ENCODE data around the gene ECE1. TPM values are rescaled to one million over a fixed set of nuclear protein-coding genes. Genes with fewer than 3 reads are reported as not detected.

The ECE1 gene
- total and polyA plus RNA-seq, 2 of the 4 experiments (the other 2 are of a cell fraction) = 61.8 to 124 TPM

- Histone ChIP-seq H2AK9ac (replicated peaks; ENCODE audit: low read depth, low read length, poor library complexity) (no peak overlapping the region), H2AFZ (replicated peaks; ENCODE audit: low read length, poor library complexity) (no peak overlapping the region), H3K4ac (ENCODE audit: low read depth, low read length) (no peak overlapping the region), H3K27ac (ENCODE audit: insufficient read depth, low read length) (no peak overlapping the region), H4K20me1 (ENCODE audit: insufficient read depth, low read length) (no peaks in the 10 kb centered on the region), H3K14ac (replicated peaks; ENCODE audit: low read depth, low read length) (no peak overlapping the region), H4K5ac (ENCODE audit: low read depth, low read length) (no peak overlapping the region), H3K4me1 (ENCODE audit: control insufficient read depth, insufficient read depth, low read length) (no peaks in the 10 kb centered on the region), H2BK120ac (ENCODE audit: low read depth, low read length) (no peak overlapping the region), H2BK20ac (ENCODE audit: low read depth, low read length) (no peak overlapping the region), H3K9me1 (ENCODE audit: insufficient read depth, low read length) (no peaks in the 10 kb centered on the region), H3K18ac (ENCODE audit: low read depth, low read length) (no peak overlapping the region), H3K4me3 (ENCODE audit: insufficient read depth, low read depth, low read length) (no peak overlapping the region), H3K27me3 (ENCODE audit: control insufficient read depth, insufficient read depth, low read length) (no peaks in the 10 kb centered on the region), H2BK5ac (ENCODE audit: low read depth, low read length, poor library complexity, severe bottlenecking) (no peak overlapping the region), H3K23ac (ENCODE audit: low read depth, low read length) (no peak overlapping the region), H3K9ac (ENCODE audit: low read depth, low read length) (no peak overlapping the region), H4K8ac (ENCODE audit: low read depth in 2 of 2, low read length in 2 of 2) (no peak overlapping the region), H3K36me3 (ENCODE audit: control insufficient read depth, insufficient read depth, low read length) (no peaks in the 10 kb centered on the region), H3K9me3 (ENCODE audit: control insufficient read depth, insufficient read depth, low read length) (no peaks in the 10 kb centered on the region), H2AK5ac (ENCODE audit: low read depth, low read length) (no peak overlapping the region), H2BK15ac (ENCODE audit: low read depth, low read length) (no peak overlapping the region), H3K4me2 (ENCODE audit: low read depth, low read length) (no peak overlapping the region), H3K79me1 (ENCODE audit: low read depth in 1 of 2, low read length in 2 of 2) (no peaks in the 10 kb centered on the region), H4K91ac (ENCODE audit: insufficient read depth, low read depth, low read length) (no peak overlapping the region), H3K56ac (ENCODE audit: extremely low read depth, insufficient read depth, low read length) (no peak overlapping the region)
- DNase-seq = no peak
- TF ChIP-seq FOS (IDR thresholded peaks at IDR 0.05; ENCODE audit: low read depth, low read length) (no peak), NFE2L2 (IDR thresholded peaks at IDR 0.05; ENCODE audit: low read depth, low read length) (no peak), CTCF (conservative IDR thresholded peaks at IDR 0.05; ENCODE audit: low read depth, low read length) (no peak)
- CTCF ChIA-PET = no interaction called here
- intact Hi-C loops (cut with micrococcal nuclease) = no loop called here
- dilution Hi-C loops (cut with HindIII; ENCODE audit: low sequenced_read_pairs, unreplicated experiment) = no loop called here
- in situ Hi-C loops (cut with MboI; ENCODE audit: low sequenced_read_pairs) = loop anchor here (25.0 kb wide), 1 partner anchor 668 kb away; no protein-coding TSS in a partner anchor
- no CpG with 5 or more reads among the region's 5 CpGs for WGBS, 2 experiments (ENCODE audit: extremely low coverage in 2 of 2, insufficient read length in 1 of 2)
- POLR2A ChIA-PET (ENCODE audit: unreplicated experiment) = no interaction called here
- no peak for ATAC-seq (ENCODE audit: low read depth)
- BruUV-seq (replicated peaks) = no TSS peak
Observed at GRCh38 chr1:21205416-21205815, 84.8 kb downstream of the ECE1 start.

Measured in IMR-90 (cell line).